Choroid plexus epithelial cell (primary cell): ENCODE results near the gene MRC2.
"Not testable (repeated sequence)": the region's sequence is repeated elsewhere in the genome, so short reads cannot be mapped to it uniquely, and the experiment has no call there.

Experiments
- DNase-seq: peaks from one replicate; pipeline ENCODE4 v3.0.0-alpha.2; 2010; ENCODE audit warnings: low read depth
- H3K4me3 ChIP-seq: 2 replicates; pipeline ENCODE4 v1.5.1; 2011; ENCODE audit warnings: low read depth, mild to moderate bottlenecking, control low read depth, low read length, moderate library complexity
- TF ChIP-seq, protein P1 (sequence below): conservative IDR thresholded peaks from 2 replicates; pipeline ENCODE4 v1.5.1; 2011; ENCODE audit warnings: low read depth, mild to moderate bottlenecking, control low read depth, inconsistent platforms, low read length, moderate library complexity

The MRC2 gene

DNA sequence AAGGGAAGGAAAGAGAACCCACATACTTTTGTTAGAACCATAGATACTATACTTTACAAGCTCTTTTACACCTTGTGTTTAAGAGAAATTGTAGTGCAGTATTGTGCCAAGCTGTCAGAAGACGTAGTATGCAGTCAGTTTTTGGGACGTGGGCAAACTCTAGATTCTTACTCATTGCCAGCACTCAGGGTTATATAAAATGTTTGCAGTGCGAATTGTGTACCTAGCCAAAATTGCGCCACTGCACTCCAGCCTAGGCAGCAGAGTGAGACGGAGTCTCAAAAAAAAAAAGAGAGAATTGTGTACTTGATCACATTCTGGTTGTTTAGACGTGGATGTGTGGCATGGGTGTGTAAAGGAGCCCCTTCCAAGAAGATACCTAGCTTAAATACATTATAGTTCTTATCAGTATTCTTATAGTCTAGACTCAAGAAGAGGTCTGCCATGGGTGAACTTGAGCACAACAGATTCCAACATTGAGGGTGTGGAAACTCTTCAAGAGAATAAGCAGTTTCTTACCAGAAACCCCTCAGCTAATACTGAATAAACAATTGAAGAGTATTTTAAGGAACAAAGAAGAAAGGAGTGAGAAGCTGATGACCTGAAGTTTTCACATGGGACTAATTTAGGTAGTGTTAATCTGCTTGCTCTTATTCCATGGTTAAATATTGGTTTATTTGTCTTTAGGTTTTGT is 27.4 kb upstream of the MRC2 start:
- H3K4me3 ChIP-seq = no peak overlapping the region
- TF ChIP-seq, protein P1, sequence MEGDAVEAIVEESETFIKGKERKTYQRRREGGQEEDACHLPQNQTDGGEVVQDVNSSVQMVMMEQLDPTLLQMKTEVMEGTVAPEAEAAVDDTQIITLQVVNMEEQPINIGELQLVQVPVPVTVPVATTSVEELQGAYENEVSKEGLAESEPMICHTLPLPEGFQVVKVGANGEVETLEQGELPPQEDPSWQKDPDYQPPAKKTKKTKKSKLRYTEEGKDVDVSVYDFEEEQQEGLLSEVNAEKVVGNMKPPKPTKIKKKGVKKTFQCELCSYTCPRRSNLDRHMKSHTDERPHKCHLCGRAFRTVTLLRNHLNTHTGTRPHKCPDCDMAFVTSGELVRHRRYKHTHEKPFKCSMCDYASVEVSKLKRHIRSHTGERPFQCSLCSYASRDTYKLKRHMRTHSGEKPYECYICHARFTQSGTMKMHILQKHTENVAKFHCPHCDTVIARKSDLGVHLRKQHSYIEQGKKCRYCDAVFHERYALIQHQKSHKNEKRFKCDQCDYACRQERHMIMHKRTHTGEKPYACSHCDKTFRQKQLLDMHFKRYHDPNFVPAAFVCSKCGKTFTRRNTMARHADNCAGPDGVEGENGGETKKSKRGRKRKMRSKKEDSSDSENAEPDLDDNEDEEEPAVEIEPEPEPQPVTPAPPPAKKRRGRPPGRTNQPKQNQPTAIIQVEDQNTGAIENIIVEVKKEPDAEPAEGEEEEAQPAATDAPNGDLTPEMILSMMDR = no peak

DNA sequence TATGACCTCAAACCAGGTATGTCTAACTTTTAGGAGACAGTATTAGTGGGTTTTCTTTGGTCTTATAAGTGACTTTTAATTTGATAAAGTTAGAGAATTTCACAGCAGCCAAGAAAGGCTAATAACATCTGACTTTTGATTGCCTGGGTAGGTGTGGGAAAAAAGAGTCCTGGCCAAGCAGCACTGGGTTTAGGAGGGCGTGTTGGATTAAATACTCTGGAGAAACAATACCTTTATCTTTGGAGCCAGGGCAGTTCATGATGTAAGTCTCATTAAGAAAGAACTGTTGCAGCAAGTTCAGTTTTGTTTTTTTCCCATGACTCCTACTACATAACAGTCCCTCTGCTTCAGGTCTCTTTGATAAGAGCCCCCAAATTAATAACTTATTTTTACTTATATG is 26.7 kb upstream of the MRC2 start:
- no peak for DNase-seq
- TF ChIP-seq, protein P1 = no peak

More for the DNA sequence above, 27.4 kb upstream of the MRC2 start:
- no peak for DNase-seq

DNA sequence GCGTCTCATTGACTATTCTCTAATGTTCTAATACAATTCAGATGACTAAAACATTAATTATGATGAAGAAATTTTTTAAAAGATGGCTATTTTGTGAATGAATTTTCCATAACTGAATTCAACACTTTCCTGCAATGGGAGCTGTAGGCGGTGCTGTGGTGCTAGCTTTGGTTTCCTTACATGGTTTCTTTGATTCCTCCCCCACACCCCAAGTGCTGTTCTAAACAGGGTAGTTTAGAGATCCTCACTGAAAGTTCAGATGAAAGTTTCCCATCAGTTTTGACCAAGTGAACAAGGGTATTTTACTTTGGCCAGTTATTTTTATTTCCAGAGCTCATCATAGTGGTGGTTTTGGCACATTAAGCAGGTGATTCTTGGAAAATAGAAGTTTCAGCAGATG is 26.0 kb upstream of the MRC2 start:
- DNase-seq = peak; percentile 48
- TF ChIP-seq, protein P1 = peak; percentile 48
- H3K4me3 ChIP-seq = no peak overlapping the region

More for the DNA sequence above, 26.7 kb upstream of the MRC2 start:
- no peak overlapping the region for H3K4me3 ChIP-seq

DNA sequence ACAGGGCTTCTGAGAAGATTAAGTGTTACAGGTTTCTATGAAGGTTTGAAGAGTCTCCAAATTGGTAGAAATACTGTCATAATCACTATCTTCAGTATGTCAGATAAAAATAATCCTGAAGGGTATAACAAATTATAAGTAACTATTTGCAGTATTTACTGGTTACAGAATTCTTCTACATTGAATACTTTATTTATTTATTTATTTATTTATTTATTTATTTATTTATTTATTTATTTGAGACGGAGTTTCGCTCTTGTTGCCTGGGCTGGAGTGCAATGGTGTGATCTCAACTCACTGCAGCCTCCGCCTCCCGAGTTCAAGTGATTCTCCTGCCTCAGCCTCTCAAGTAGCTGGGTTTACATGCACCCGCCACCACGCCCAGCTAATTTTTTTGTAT is 23.7 kb upstream of the MRC2 start:
- H3K4me3 ChIP-seq, DNase-seq: not testable (repeated sequence)

DNA sequence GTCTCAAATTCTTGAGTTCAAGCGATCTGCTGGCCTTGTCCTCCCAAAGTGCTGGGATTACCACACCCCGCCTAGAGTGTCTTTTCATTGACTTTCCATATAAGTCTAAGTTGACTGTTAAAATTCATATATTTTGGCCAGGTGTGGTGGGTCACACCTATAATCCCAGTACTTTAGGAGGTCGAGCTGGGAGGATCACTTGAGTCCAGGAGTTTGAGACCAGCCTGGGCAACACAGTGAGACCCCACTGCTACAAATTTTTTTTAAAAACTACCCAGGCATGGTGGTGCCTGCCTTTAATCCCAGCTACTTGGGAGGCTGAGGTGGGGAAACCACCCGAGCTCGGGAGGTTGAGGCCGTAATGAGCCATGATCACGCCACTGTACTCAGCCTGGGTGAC is 21.9 kb upstream of the MRC2 start:
- DNase-seq = no peak
- TF ChIP-seq, protein P1 = no peak
- no peak overlapping the region for H3K4me3 ChIP-seq

DNA sequence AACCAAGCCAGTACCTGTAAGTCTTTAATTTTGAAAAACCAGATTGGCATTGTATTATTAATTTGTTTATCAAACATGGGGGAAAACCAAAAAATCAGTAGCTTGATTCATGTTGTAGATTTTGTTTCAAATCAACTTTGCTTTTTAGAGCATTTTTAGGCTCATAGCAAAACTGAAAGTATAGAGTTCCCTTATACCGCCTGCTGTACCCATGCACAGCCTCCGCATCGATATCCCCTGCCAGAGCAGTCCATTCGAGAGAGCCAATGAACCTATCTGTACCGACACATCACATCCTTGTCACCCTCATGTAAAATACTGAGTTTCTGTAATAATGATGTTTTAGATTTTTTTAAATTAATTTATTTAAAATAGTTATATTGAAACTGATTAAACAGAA is 16.2 kb upstream of the MRC2 start:
- TF ChIP-seq, protein P1 = no peak
- no peak for DNase-seq
- no peak overlapping the region for H3K4me3 ChIP-seq

DNA sequence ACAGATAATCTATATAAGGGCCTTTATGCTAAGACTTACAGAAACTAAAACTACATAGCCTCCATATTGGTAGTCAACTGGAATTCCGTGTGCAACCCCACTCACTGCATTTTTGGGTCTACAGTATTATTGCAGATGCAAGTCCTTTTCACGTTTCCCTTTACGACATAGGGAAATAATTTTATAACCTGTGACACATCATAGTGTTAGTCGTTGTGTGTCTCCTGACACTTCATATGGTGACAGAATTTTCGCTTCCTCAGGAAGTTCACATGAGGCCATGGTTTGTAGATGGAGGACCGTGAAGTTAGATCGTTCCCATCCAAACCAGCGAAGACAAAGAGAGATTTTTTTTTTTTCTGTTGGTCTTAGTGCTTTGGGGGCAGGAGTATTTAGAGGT is 15.7 kb upstream of the MRC2 start:
- H3K4me3 ChIP-seq = no peak overlapping the region
- TF ChIP-seq, protein P1 = no peak
- no peak for DNase-seq

DNA sequence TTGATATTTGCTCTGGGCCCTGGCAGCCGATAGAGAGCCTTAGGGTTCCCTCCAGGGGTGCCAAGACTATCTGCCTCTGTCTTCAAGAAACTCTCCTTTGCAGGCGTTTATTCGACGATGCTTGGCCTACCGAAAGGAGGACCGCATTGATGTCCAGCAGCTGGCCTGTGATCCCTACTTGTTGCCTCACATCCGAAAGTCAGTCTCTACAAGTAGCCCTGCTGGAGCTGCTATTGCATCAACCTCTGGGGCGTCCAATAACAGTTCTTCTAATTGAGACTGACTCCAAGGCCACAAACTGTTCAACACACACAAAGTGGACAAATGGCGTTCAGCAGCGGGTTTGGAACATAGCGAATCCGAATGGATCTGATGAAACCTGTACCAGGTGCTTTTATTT is 15.2 kb upstream of the MRC2 start:
- H3K4me3 ChIP-seq, DNase-seq: not testable (repeated sequence)

DNA sequence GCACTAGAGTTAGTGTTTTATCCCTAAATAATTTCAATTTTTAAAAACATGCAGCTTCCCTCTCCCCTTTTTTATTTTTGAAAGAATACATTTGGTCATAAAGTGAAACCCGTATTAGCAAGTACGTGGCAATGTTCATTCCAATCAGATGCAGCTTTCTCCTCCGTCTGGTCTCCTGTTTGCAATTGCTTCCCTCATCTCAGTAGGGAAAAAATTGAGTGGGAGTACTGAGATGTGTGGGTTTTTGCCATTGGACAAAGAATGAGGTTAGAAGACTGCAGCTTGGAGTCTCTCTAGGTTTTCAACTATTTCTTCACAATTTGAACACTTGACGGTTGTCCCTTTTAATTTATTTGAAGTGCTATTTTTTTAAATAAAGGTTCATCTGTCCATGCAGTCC is 14.4 kb upstream of the MRC2 start:
- DNase-seq, H3K4me3 ChIP-seq: not testable (repeated sequence)
